Adrenal gland (tissue), 12 donors: Measurements from ENCODE around the gene ISG20L2. TPM values are rescaled to one million over a fixed set of nuclear protein-coding genes. Genes with fewer than 3 reads are reported as not detected.
A peak's percentile ranks its signal among the peaks of the same experiment; 100 is the strongest.

ENCODE experiments used
- DNase-seq, 7 donors: peaks; one replicate each; pipeline ENCODE4 v3.0.0-alpha.2; 2019 to 2020
- H3K27ac ChIP-seq, 5 donors: fragments of 200-600 bp; sonication (generic) in 4 of 5; 1 replicate in 3 of 5; 2 replicates in 2 of 5; pipeline versions ENCODE4 v1.5.1 to v1.8.0; 2016 to 2020; ENCODE audit warnings: mild to moderate bottlenecking in 1 of 5
- H3K27me3 ChIP-seq: fragments of 200-600 bp; 2 replicates; pipeline ENCODE4 v1.8.0; 2021
- H3K36me3 ChIP-seq, 2 donors: fragments of 200-600 bp; replicated peaks in 1 of 2; 1 replicate in 1 of 2; 2 replicates in 1 of 2; pipeline versions ENCODE4 v1.5.1 to v1.8.0; 2018 to 2022
- H3K4me1 ChIP-seq, 2 donors: fragments of 200-600 bp; replicated peaks in 1 of 2; 1 replicate in 1 of 2; 2 replicates in 1 of 2; pipeline versions ENCODE4 v1.5.1 to v1.8.0; 2018 to 2021
- H3K4me3 ChIP-seq, 4 donors: fragments of 200-600 bp; sonication (generic) in 3 of 4; one replicate each; pipeline ENCODE4 v1.5.1; 2016 to 2018
- H3K9me3 ChIP-seq, 3 donors: fragments of 200-600 bp; sonication (generic) in 1 of 3; replicated peaks in 1 of 3; 1 replicate in 2 of 3; 2 replicates in 1 of 3; pipeline versions ENCODE4 v1.5.1 to v1.8.0; 2016 to 2021
- CTCF ChIP-seq, 6 experiments: fragments of 450-650 bp in 4 of 6; fragments of 200-600 bp in 2 of 6; sonication (generic) in 1 of 6; IDR thresholded peaks; 1 replicate in 5 of 6; 2 replicates in 1 of 6; pipeline versions ENCODE4 v1.5.1 to v1.8.0; 2016 to 2021; ENCODE audit warnings: antibody characterized with exemption in 6 of 6, mild to moderate bottlenecking in 2 of 6, moderate library complexity in 1 of 6
- POLR2A ChIP-seq, 2 donors: fragments of 450-650 bp; IDR thresholded peaks; one replicate each; pipeline ENCODE4 v1.6.1; 2017; ENCODE audit warnings: antibody characterized with exemption in 2 of 2, mild to moderate bottlenecking in 2 of 2, moderate library complexity in 1 of 2
- whole genome bisulfite sequencing, 4 donors: extraction: QIAGEN DNeasy Blood & Tissue Kit in 2 of 4; methylation state at CpG; one replicate each; pipeline versions ENCODE4 v1.1.5 to v1.1.7; 2013 to 2017; 5-methylcytosine and 5-hydroxymethylcytosine counted together
- intact Hi-C, 2 donors: fragments of 100-400 bp; cut with DNase I; formaldehyde crosslinking; loops; one replicate each; pipeline versions ENCODE4 v1.14.1 to v1.15.0; 2022 to 2023
- polyA plus RNA-seq, 3 donors: library from polyadenylated mRNA; stranded (reverse); fragments of 200-250 nt in 2 of 3; fragments of 350-450 nt in 1 of 3; fragmentation: Illumina TruSeq in 1 of 3; extraction: RNeasy Lipid Tissue Mini Kit (QIAGEN cat#74804) in 1 of 3; gene quantifications; one replicate each; pipeline ENCODE4 v1.2.3, GENCODE V29; 2013 to 2014
- total RNA-seq, 9 donors: library from RNA; depleted of rRNA in 4 of 9; stranded (reverse); fragments of >200 nt in 4 of 9; fragments of 120-200 nt in 1 of 9; fragmentation: NEBNext Ultra II Directional in 1 of 9; extraction: Animal tissue kit (Norgen Biotek cat#: 25700) in 1 of 9; gene quantifications; one replicate each; pipeline versions ENCODE4 v1.1.0 to v1.2.4, GENCODE V29; 2013 to 2023
- donor health status: healthy with polysubstance abuse.
- donor health status: Bipolar disorder and iron deficiency.
- donor health status: DM: yes; HTN: yes; CAD: no.
- donor health status: DM: no; HTN: no; CAD: no.
- donor health status: DM: no; HTN: no; CAD: no.
- donor health status: DM: yes; HTN: yes; CAD: no.

ISG20L2 gene
- total and polyA plus RNA-seq, 12 donors: 5.5 to 40.0 (median 18.3) TPM

- no peak for DNase-seq
- no peaks in the 10 kb centered on the region for H3K9me3 ChIP-seq
- H3K4me1 ChIP-seq: peaks cover 15 to 27% of the 10 kb centered on the region in 2 donors
- intact Hi-C loops: no loop called here
- no peaks in the 10 kb centered on the region for H3K27me3 ChIP-seq
- no peak overlapping the region for H3K4me3 ChIP-seq
- H3K27ac ChIP-seq: peak overlapping the region in 1 of 5 donors; percentile 88
- TF ChIP-seq POLR2A (IDR thresholded peaks at IDR 0.05) (no peak), CTCF (IDR thresholded peaks at IDR 0.05) (no peak)
- H3K36me3 ChIP-seq: peaks cover 0 to 32% of the 10 kb centered on the region in 2 donors
- WGBS, 4 donors: 75 to 84% (median 77%) methylated on average over 3 of the region's 3 CpGs
Observed at GRCh38 chr1:156742017-156742416, 13.5 kb upstream of the ISG20L2 start.

GRCh38 chr1:156741481-156741983 is 13.0 kb upstream of the ISG20L2 start:
- Histone ChIP-seq H3K27me3 (no peaks in the 10 kb centered on the region), H3K36me3 (peaks cover 0 to 34% of the 10 kb centered on the region in 2 donors), H3K9me3 (no peaks in the 10 kb centered on the region), H3K4me3 (peak overlapping the region in 1 of 4 donors; percentile 19), H3K27ac (peak overlapping the region in 4 of 5 donors; percentile 72 to 88 (median 84)), H3K4me1 (peaks cover 12 to 24% of the 10 kb centered on the region in 2 donors)
- intact Hi-C loops: no loop called here
- no peak for TF ChIP-seq CTCF (IDR thresholded peaks at IDR 0.05)
- no peak for TF ChIP-seq POLR2A (IDR thresholded peaks at IDR 0.05)
- 47 to 59% (median 54%) methylated on average over 8 of the region's 8 CpGs for WGBS, 4 donors
- no peak for DNase-seq

GRCh38 chr1:156740741-156741480 is 12.3 kb upstream of the ISG20L2 start, which contains the start of gene MRPL24:
TSS of gene MRPL24 (minus strand) at chr1:156741088. CDS start at chr1:156738704, 2,384 bp downstream.
- Histone ChIP-seq H3K27ac (peak within 1 kb of the TSS in 4 of 5 donors; percentile 72 to 88 (median 84)), H3K4me3 (peak within 1 kb of the TSS in 3 of 4 donors; percentile 49 to 65 (median 65)), H3K27me3 (no peaks in the 10 kb centered on the region), H3K9me3 (no peaks in the 10 kb centered on the region), H3K4me1 (peaks cover 5 to 18% of the 10 kb centered on the region in 2 donors), H3K36me3 (peaks cover 0 to 34% of the 10 kb centered on the region in 2 donors)
- intact Hi-C loops: no loop called here
- DNase-seq: peak; percentile 97 to 100 (median 99)
- 0% methylated on average over 21 to 38 of the region's 38 CpGs for WGBS, 4 donors
- TF ChIP-seq POLR2A (IDR thresholded peaks at IDR 0.05): peak; percentile 23 to 40
- peak in 1 of 6 experiments; percentile 13 for TF ChIP-seq CTCF (IDR thresholded peaks at IDR 0.05)

GRCh38 chr1:156740237-156740740 is 11.7 kb upstream of the ISG20L2 start:
- intact Hi-C loops: no loop called here

More at GRCh38 chr1:156740237-156740740, 11.7 kb upstream of the ISG20L2 start:
- Histone ChIP-seq H3K27me3 (no peaks in the 10 kb centered on the region), H3K9me3 (no peaks in the 10 kb centered on the region), H3K36me3 (peaks cover 0 to 34% of the 10 kb centered on the region in 2 donors), H3K4me3 (peak overlapping the region in 3 of 4 donors; percentile 49 to 65 (median 65)), H3K4me1 (peaks cover 0 to 12% of the 10 kb centered on the region in 2 donors), H3K27ac (peak overlapping the region in 1 of 5 donors; percentile 52)
- TF ChIP-seq CTCF (IDR thresholded peaks at IDR 0.05) (no peak), POLR2A (IDR thresholded peaks at IDR 0.05) (no peak)
- 16 to 20% (median 18%) methylated on average over 5 to 7 of the region's 7 CpGs for WGBS, 4 donors
- DNase-seq: peak in 1 of 7 donors; percentile 67
